Transverse colon (tissue), 4 donors: ENCODE measurements around the gene FZD10. TPM values are rescaled to one million over a fixed set of nuclear protein-coding genes. Genes with fewer than 3 reads are reported as not detected.

Source experiments
- DNase-seq: peaks from one replicate; pipeline ENCODE4 v3.0.0-alpha.2; 2019
- H3K27ac ChIP-seq, 4 donors: fragments of 200-600 bp; sonication (generic); 2 replicates each; pipeline ENCODE4 v1.5.1; 2016 to 2018; ENCODE audit warnings: inconsistent platforms in 4 of 4
- H3K27me3 ChIP-seq: fragments of 200-600 bp; sonication (generic); 2 replicates; pipeline ENCODE4 v1.5.1; 2017; ENCODE audit warnings: inconsistent platforms
- H3K36me3 ChIP-seq, 4 donors: fragments of 200-600 bp; sonication (generic); 2 replicates each; pipeline ENCODE4 v1.5.1; 2017 to 2019; ENCODE audit warnings: inconsistent platforms in 4 of 4
- H3K4me1 ChIP-seq, 4 donors: fragments of 200-600 bp; sonication (generic); 2 replicates each; pipeline ENCODE4 v1.5.1; 2017 to 2020; ENCODE audit warnings: inconsistent platforms in 4 of 4
- H3K4me3 ChIP-seq, 4 donors: fragments of 200-600 bp; sonication (generic); 1 replicate in 1 of 4; 2 replicates in 3 of 4; pipeline versions ENCODE4 v1.5.1 to v1.6.1; 2017 to 2019; ENCODE audit warnings: inconsistent platforms in 4 of 4
- H3K9me3 ChIP-seq, 2 donors: fragments of 200-600 bp; sonication (generic); 2 replicates each; pipeline ENCODE4 v1.5.1; 2017 to 2019; ENCODE audit warnings: inconsistent platforms in 2 of 2
- CTCF ChIP-seq, 5 experiments: fragments of 200-600 bp in 3 of 5; fragments of 450-650 bp in 2 of 5; sonication (generic) in 3 of 5; IDR thresholded peaks; 1 replicate in 2 of 5; 2 replicates in 3 of 5; pipeline ENCODE4 v1.5.1; 2016 to 2017; ENCODE audit warnings: antibody characterized with exemption in 5 of 5, inconsistent platforms in 3 of 5, mild to moderate bottlenecking in 2 of 5, moderate library complexity in 1 of 5
- EP300 ChIP-seq: sonication (generic); formaldehyde crosslinking; IDR thresholded peaks from one replicate; pipeline ENCODE4 v1.6.1; 2017; ENCODE audit warnings: antibody characterized with exemption, low read depth
- POLR2A ChIP-seq: fragments of 450-650 bp; IDR thresholded peaks from one replicate; pipeline ENCODE4 v1.6.1; 2016; ENCODE audit warnings: antibody characterized with exemption, mild to moderate bottlenecking, moderate library complexity
- POLR2AphosphoS5 ChIP-seq, 3 donors: sonication (generic); formaldehyde crosslinking; IDR thresholded peaks; one replicate each; pipeline ENCODE4 v1.6.1; 2016; ENCODE audit warnings: antibody characterized with exemption in 3 of 3
- WGBS, 2 donors: methylation state at CpG; one replicate each; pipeline ENCODE4 v1.1.5; 2018; ENCODE audit warnings: low coverage in 1 of 2; 5-methylcytosine and 5-hydroxymethylcytosine counted together
- in situ Hi-C, 4 donors: fragments of 200-750 bp; cut with MboI; loops; one replicate each; pipeline versions ENCODE4 v1.15.0 to v1.15.1; 2017; ENCODE audit warnings: low sequenced_read_pairs in 3 of 4, low pct_ligation_motif_present in 1 of 4, low pct_unique_long_range_greater_than_20kb in 1 of 4
- intact Hi-C: fragments of 100-400 bp; cut with DNase I; formaldehyde crosslinking; loops from one replicate; pipeline ENCODE4 v1.15.1; 2023; ENCODE audit warnings: low total_unique reads
- total RNA-seq, 4 donors: library from RNA; depleted of rRNA; stranded (reverse); fragments of >200 nt; gene quantifications; one replicate each; pipeline ENCODE4 v1.1.0, GENCODE V29; 2016

Gene FZD10
- total RNA-seq, 4 donors from 2014 or later = 0.32 to 0.68 TPM; not detected in 2

- TF ChIP-seq POLR2AphosphoS5 (IDR thresholded peaks at IDR 0.05) (no peak), POLR2A (no peak), CTCF (IDR thresholded peaks at IDR 0.05) (no peak), EP300 (no peak)
- no peak overlapping the region for H3K4me3 ChIP-seq
- 67 to 71% methylated on average over 1 of the region's 1 CpG for WGBS, 2 donors
- no peak for DNase-seq
- peaks cover 0 to 6% (median 0%) of the 10 kb centered on the region in 4 donors for H3K4me1 ChIP-seq
- H3K27me3 ChIP-seq = peaks cover 47% of the 10 kb centered on the region
- no peaks in the 10 kb centered on the region for H3K36me3 ChIP-seq
- in situ Hi-C loops (no loop called here), intact Hi-C loops (no loop called here)
- no peaks in the 10 kb centered on the region for H3K9me3 ChIP-seq
- no peak overlapping the region for H3K27ac ChIP-seq
These were observed 5.3 kb downstream of the FZD10 start for GRCh38 chr12:130167537-130167936.

- TF ChIP-seq POLR2A = no peak
- no peak for TF ChIP-seq POLR2AphosphoS5 (IDR thresholded peaks at IDR 0.05)
- TF ChIP-seq CTCF (IDR thresholded peaks at IDR 0.05) = no peak
- TF ChIP-seq EP300 = no peak
- Histone ChIP-seq H3K4me1 (no peaks in the 10 kb centered on the region), H3K36me3 (no peaks in the 10 kb centered on the region), H3K4me3 (no peak overlapping the region), H3K27ac (no peak overlapping the region), H3K9me3 (no peaks in the 10 kb centered on the region), H3K27me3 (peaks cover 30% of the 10 kb centered on the region)
- in situ Hi-C loops = no loop called here
- 38 to 48% methylated on average over 3 to 6 of the region's 6 CpGs for WGBS, 2 donors
- DNase-seq = no peak
- intact Hi-C loops = no loop called here
These were observed 7.0 kb downstream of the FZD10 start for GRCh38 chr12:130169256-130169655.

GRCh38 chr12:130169924-130170323 lies 7.7 kb downstream of the FZD10 start:
- in situ Hi-C loops (no loop called here), intact Hi-C loops (no loop called here)
- Histone ChIP-seq H3K4me3 (no peak overlapping the region), H3K4me1 (no peaks in the 10 kb centered on the region), H3K27me3 (peaks cover 23% of the 10 kb centered on the region), H3K27ac (no peak overlapping the region), H3K9me3 (no peaks in the 10 kb centered on the region), H3K36me3 (no peaks in the 10 kb centered on the region)
- no peak for TF ChIP-seq POLR2A
- TF ChIP-seq POLR2AphosphoS5 (IDR thresholded peaks at IDR 0.05) = no peak
- no peak for TF ChIP-seq CTCF (IDR thresholded peaks at IDR 0.05)
- TF ChIP-seq EP300 = no peak
- DNase-seq = no peak
- WGBS, 2 donors = 58 to 63% methylated on average over 6 of the region's 6 CpGs

GRCh38 chr12:130170611-130171010 lies 8.3 kb downstream of the FZD10 start:
- H3K9me3 ChIP-seq = no peaks in the 10 kb centered on the region
- no peaks in the 10 kb centered on the region for H3K4me1 ChIP-seq
- TF ChIP-seq POLR2AphosphoS5 (IDR thresholded peaks at IDR 0.05) (no peak), EP300 (no peak), POLR2A (no peak), CTCF (IDR thresholded peaks at IDR 0.05) (no peak)
- no peak overlapping the region for H3K27ac ChIP-seq
- no peaks in the 10 kb centered on the region for H3K36me3 ChIP-seq
- in situ Hi-C loops (no loop called here), intact Hi-C loops (no loop called here)
- H3K4me3 ChIP-seq = no peak overlapping the region
- H3K27me3 ChIP-seq = peaks cover 16% of the 10 kb centered on the region
- DNase-seq = no peak
- 63 to 68% methylated on average over 11 of the region's 11 CpGs for WGBS, 2 donors
